ENCODE measurements around the gene TRAF1.
A peak's percentile ranks its signal among the peaks of the same experiment; 100 is the strongest.

TRAF1 gene

DNA sequence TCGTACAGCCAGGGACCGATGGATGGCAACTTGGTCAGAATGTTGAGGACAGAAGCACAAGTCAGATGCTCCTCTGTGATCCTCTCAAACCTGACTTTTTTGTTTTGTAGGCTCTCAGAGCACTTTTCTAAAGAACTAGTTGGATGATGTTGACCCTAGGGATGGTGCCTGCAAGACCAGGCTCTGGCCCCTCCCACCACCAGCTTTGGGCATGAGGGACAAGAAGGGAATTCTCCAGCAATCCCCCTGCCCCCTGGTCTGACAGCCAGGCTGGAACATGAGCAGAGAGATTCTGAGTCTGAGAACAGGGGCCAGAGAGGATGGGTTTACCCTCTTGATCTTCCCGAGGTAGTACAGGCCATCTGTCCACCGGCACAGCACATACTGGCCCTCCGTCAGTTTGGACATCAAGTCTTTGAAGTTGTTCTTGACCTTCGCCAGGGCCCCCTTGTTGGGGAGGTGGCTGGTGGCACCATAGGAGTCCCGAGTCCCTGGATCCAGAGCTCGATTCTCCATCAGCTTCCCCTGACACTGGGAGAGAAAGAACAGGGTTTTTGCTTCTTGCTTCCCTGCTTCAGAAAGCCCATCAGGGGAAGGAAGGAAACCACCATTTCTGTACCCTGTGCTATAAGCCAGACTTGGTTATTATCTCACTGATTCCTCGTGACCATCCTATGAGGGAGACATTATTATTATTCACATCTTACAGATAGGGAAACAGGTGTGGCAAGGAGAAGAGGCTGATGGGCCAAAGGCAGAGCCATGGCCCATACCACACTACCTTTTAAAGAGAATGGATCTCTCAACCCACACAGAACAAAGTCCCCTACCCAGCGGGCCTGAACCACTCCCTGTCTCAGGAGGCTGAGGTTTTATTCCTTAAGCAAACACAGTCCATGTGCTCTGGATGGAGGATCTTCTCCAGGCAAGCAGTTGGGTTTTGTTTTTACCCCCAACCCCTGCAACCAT is 52.1 kb downstream of the TRAF1 start:
- DNase-seq (ENCODE audit: insufficient read length, low spot score) (no peak), FAIRE-seq (no peak)

DNA sequence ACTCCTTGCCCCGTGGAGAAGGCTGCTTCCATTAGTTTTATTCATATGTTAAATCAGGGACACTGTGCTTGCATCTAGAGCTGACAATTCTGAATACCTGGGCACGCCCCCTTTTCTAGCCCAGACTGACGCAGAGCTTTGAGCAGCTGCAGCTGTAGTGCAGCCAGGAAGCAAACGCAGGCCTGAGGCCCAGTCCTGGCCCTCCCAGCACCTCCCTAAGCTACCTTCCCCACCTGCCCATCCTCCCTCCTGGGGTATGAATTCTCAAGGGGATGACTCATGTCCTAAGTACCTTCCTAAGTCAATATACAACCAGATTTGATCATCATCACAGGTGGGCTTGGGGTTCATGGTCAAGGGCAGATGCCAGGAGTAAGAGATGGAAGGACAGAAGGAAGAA is 53.1 kb downstream of the TRAF1 start:
- no peak for FAIRE-seq
- no peak for DNase-seq (ENCODE audit: insufficient read length, low spot score)

DNA sequence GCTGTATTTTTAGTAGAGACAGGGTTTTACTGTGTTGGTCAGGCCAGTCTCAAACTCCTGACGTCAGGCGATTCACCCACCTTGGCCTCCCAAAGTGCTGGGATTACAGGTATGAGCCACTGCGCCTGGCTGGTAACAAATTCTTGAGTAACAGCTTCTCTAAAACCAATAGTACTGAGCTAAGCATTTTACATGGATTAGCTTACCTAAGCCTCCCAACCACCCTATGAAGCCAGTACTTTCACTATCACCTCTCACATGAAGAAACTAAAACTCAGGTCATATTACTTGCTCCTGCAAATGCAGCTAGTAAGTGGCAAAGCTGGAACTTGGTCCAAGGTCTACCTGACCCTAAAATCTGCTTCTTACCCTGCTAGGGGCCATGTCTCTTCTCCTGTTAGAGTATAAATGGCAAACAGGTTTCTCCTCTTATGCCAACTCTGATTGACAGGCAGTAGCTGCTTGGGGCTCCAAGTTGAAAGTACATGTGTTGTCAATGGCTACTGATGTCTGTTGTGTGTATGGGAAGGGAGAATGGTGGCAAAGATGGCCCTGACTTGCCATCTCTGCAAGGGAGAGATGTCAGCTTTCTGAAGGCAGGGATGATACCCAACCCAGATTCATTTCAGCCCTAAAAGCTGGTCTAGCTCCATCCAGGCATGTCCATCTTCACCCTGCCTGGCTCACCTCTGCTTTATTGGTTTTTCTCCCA is 53.6 kb downstream of the TRAF1 start:
- no peak for DNase-seq (ENCODE audit: insufficient read length, low spot score)
- no peak for FAIRE-seq

DNA sequence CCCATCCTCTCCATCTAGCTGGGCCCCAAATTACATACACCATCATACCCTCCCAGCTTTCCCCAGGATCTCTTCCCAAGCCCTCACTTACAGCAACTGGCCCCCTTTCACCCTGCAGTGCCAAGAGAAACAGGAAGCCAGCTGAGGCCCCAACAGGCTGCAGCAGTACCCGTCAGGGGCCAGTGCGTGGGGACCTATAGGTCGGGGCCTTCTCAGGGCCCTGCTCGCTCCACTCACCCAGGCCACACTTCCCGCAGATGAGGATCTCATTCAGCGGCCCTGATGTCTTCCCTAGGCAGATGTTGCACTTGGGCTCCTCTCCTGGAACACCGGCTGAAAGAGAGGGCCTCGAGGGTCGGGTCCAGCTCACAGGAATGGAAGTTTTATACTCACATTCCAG is 56.4 kb downstream of the TRAF1 start:
- FAIRE-seq: no peak

DNA sequence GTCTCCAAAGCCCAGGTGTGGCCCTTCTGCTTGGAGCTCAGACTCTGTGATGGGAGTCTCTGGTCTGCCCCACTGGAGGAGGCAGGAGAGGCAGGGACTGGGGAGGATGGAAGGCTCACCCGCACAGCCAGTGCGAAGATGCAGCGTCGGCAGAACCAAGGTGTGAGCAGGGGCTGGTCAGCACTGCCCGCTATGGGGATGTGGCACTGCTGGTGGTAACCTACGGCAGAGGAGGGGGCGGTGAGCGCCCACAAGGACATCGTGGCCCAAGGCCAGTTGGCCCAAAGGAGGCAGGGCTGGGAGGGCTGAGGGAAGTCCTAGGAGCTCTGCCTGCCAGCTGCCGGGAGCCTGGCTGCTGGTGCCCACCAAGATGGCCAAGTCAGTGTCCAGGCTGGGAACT is 56.9 kb downstream of the TRAF1 start:
- FAIRE-seq (no peak), DNase-seq (ENCODE audit: insufficient read length, low spot score) (no peak)

More for the DNA sequence above, 56.4 kb downstream of the TRAF1 start:
- no peak for DNase-seq (ENCODE audit: insufficient read length, low spot score)

DNA sequence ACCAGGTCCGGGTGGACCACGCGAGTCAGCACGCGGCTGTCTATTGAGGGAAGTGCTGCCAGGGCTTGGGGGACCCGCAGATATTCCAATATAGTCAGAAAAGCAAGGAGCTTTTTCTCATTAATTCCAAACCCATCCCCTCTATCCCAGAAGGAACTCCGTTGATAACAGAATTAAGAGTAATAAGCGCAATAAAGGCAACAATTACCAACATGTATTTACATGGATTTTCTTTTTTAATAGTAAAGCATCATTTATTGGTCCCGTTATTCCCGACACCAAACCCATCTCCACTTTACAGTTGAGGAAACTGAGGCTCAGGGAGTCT is 57.3 kb downstream of the TRAF1 start:
- no peak for FAIRE-seq
- DNase-seq (ENCODE audit: insufficient read length, low spot score): no peak

DNA sequence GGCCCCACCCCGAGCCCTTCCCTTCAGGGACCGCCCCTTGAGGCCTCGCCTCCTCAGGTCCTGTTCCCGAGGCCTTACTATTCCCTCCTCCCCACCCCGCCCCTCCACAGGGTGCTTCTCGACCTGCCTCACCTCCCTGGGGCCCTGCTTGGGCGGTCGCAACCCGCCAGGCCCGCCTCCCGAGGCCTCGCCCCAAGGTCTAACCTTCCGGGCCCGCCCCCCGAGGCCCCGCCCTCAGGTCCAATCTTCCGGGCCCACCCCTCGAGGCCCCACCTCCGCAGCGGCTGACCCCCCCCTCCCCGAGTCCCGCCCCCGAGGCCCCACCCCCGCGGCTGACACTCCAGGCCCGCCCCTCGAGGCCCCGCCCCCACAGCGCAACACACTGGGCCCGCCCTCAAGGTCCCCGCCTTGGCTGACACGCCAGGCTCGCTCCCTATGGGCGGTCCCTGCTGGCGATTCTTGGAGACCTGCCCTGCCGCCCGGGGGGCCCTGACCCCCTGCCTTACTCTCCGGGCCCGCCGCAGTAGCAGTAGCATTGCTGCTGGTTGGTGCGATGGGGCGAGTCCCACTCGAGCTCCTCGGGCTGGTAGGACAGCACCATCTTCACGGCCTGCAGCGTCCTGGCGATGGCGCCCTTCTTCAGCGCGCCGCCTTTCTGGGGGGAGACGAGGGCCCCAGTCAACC is 57.8 kb downstream of the TRAF1 start:
- DNase-seq (ENCODE audit: insufficient read length, low spot score) (peak; percentile 88), FAIRE-seq (peak; percentile 77)

DNA sequence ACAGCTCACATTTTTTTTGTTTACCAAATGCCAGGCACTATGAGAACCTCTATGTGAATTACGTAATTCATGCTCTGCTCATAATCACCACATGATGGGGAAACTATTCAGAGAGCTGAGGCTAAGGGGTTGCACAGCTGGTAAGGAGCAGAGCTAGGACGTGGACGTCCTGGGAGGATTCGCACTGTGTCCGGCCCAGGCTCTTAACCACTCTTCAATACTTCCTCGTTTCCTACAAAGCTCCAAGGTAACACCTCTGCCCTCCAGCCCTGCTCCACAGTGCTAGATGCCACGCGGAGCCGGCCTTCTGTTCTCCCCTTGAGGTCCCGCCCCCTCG is 58.3 kb downstream of the TRAF1 start:
- DNase-seq (ENCODE audit: insufficient read length, low spot score): no peak

DNA sequence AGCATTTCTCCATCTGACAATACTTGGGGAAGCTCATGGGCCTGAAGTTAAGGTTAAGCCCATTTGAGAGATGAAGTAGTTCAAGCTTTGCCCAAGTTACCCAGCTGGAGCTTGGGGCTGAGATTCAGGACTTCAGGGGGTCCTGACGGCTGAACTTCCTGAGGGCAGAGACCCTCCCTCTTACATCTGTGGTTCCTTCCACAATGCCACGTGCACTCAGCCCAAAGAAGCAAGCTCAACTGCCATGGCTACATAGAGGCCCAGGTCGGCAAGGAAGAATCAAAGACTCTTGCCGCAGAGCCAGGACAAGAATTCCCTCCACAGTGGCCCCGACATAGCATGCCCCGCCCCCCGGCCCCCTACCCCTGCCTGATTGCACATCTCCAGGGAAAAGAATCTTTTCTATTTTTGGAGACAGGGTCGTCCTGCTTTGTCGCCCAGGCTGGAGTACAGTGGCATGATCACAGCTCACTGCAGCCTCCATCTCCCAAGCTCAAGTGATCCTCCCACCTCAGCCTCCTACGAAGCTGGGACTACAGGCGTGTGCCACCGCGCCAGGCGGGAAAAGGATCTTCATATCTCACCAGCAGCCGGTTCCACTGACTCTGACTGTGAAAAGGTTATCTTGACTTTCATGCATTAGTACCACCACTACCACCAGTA is 58.8 kb downstream of the TRAF1 start:
- DNase-seq (ENCODE audit: insufficient read length, low spot score) (no peak), FAIRE-seq (no peak)

More for the DNA sequence above, 58.3 kb downstream of the TRAF1 start:
- no peak for FAIRE-seq

DNA sequence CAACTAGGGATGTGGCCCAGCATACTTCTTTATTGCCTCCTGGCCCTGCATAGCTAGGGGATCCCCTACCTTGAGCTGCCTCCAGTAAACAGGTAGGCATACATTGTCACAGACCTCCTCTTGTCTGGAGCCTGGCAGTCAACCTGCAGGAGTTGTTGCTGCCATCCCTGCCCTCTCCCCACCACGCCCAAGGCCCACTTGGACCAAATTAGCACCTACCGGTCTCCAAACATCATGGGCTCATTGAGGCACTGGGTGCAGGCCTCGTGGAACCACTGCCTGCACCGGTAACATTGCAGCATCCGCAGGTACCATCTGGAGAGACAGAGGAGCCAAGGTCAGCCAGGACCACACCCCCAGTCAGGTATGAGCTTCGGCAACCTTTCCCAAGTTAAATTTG is 59.9 kb downstream of the TRAF1 start:
- DNase-seq (ENCODE audit: insufficient read length, low spot score): no peak
- FAIRE-seq: no peak

DNA sequence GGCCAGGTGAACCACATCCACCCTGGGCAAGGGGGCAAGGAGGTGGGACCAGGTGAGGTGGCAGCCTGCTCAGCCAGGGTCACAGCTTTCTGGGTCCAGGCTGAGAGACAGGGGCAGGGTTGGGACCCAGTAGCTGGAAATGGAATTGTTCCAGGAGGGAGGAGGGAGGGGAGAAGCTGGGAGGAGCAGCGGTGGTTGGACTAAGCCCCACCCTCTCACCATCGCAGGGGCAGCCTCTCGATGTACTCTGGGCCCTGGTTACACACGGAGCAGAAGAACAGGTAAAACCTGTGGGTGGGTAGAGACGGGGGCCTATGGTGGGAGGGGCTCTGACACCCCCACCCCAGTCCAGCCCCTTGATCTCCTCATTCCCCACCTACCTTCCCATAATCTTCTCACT is 60.8 kb downstream of the TRAF1 start:
- DNase-seq (ENCODE audit: insufficient read length, low spot score) (no peak), FAIRE-seq (no peak)

DNA sequence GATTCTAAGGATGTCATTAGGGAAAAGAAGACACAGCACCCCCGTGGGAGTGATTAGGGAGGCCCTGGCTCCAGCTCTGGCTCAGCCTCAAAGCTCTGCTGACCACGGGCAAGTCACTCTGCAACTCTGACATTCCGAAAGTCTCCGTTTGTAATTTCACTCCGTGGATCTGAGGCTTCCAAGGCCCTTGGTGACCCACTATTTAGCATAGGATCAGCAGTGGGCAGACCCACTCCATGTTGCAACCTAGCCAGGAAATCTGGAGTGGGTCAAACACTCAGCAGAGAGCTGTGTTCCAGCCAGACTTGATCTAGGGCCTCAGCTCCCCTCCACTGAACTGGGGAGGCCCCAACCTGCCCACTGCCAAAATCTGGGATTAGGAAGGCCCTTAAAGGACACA is 61.4 kb downstream of the TRAF1 start:
- FAIRE-seq (no peak), DNase-seq (ENCODE audit: insufficient read length, low spot score) (no peak)

DNA sequence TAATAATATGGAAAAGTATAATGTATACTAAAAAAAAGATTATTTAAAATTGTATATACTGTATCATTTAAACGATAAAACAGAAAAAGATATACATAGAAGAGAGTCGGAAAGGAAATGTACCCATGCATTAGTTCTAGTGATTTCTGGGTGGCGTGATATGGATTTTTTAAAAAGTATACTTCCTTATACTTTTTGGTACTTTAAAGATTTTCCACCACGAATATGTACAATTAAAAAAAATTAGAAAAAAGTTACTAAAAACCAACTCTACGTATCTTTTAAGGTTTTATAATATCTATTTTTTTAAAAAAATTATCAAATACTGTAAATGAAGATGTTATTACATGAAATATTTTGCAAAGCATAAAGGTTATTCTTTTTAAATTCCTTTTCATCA is 61.9 kb downstream of the TRAF1 start:
- FAIRE-seq: no peak
- no peak for DNase-seq (ENCODE audit: insufficient read length, low spot score)

DNA sequence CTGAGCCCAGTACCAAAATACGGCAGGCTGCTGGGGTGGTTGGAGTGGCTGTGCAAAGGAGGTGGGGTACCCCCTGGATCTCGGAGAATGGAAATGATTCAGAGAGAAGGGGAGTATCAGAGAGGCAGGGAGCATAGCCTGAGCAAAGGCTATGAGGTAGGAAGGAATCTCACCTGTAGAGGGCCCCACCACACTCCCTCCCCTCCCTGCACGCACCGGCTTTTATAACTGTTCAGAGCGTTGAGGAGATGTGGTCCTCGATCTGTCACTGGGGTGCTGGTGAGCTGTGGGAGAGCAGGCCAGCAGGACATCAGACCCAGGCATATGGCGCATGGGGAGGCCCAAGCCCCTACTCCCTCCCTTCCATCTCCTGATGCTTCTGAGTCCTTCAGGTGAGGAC is 62.8 kb downstream of the TRAF1 start:
- DNase-seq (ENCODE audit: insufficient read length, low spot score) (no peak), FAIRE-seq (no peak)

DNA sequence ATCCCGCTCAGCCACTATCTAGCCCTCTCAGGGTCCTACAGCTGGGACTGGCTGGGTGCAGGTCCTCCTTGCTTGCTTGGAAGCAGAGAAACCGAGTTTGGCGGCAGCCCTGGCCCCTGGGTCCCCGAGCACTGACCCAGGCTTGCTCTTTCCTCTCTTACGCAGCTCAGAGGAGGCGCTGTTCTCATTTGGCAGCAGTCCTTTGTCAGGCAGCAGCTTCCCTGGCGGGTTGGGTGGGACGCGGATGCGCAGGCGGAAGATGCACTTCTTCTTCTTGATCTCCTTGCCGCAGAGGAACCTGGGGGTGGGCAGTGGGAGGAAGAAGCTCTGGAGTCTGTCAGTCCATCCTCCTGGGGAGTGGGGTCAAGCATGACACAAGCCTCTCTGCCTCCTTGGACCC is 64.1 kb downstream of the TRAF1 start:
- no peak for FAIRE-seq
- no peak for DNase-seq (ENCODE audit: insufficient read length, low spot score)

DNA sequence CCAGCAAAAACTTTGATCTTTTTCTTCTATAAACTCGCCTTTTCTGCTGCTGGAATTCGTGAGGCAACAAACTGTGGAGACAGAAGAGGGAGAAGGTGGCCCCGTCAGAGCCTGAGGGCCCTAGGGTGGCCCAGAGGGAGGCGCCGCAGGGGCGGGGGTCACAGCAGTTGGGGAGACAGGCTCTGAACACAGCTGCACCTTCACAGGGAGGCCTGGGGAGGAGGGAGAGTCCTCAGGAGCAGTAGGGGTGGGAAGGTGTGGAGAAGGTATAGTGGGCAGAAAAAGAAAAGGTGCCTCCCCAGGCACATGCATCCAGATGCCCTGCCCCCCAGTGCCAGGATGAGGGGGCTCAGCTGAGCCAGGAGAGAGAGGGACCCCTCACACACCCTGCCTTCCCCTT is 64.7 kb downstream of the TRAF1 start:
- DNase-seq (ENCODE audit: insufficient read length, low spot score) (no peak), FAIRE-seq (no peak)

DNA sequence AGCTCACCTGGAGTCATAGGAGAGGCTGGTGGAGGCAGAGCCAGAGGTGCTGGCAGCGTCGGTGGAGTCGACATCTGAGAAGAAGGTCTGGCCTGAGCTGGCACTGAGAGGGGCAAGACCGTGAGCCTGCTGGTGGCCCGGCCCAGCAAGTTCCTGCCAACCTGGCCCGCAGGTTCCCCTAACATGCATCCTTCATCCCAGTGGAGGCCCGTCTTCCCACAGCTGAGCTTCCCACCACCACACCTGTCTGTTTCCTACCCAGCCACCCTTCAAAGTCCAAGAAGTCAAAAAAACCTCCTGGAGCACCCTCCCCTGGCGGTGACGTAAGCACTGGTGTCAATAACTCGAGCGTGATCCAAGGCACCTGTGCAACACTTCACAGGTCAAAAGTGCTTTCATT is 66.5 kb downstream of the TRAF1 start:
- FAIRE-seq: no peak
- DNase-seq (ENCODE audit: insufficient read length, low spot score): no peak

DNA sequence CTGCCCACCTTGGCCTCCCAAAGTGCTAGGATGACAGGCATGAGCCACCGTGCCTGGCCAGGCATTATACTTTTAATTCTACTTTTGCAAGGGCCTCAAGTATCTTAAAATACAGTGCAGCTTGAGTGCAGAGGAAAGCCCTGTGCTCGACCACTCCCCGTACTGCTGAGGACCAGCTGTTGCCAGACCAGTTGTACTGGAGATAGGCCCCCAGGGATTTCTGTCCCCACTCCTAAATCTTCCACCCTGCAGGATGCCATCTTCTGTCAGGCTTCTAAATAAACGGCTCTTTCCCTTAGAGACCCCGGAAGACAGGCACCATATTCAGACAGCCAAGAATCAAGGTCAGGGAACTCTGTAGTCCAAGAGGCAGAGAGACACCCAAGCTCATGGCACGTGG is 67.2 kb downstream of the TRAF1 start:
- FAIRE-seq (no peak), DNase-seq (ENCODE audit: insufficient read length, low spot score) (no peak)

DNA sequence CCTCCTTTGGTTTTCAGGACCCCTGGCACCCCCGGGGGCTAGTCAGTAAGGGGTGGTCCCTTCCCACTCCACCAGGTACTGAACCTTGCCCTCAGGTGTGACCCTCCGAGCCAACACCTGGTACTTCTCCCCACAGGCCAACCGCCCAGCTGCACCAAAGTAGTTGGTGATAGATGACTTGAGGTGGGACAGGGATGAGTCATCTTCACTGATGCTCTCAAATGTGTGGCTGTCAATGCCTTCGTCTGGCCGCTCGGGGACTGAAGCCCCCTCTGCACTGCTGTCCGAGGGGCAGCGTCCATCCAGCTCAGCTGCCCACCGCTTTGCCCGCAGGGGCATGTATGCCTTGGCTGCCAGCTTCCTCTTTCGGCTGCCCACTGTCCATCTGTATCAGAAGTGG is 68.7 kb downstream of the TRAF1 start:
- FAIRE-seq (no peak), DNase-seq (ENCODE audit: insufficient read length, low spot score) (no peak)

DNA sequence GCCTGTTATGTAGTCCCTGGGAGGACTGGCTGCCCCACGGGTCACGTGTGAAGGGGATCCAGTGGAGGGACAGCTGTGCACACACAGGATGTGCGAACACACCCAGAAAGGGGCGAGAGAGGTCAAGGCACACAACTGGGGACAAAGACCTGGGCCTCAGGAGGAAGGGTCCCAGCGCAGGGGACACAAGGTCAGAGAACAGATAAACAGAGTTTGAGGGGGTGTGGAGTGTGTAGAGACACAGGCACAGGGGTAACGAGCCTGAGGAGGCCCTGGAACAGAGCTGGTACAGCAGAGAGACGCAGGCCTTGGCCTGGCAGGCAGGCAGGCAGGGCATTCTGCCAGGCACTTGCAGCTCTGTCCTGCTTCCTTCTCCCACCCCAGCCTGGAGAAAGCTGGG is 69.1 kb downstream of the TRAF1 start:
- FAIRE-seq (no peak), DNase-seq (ENCODE audit: insufficient read length, low spot score) (no peak)

DNA sequence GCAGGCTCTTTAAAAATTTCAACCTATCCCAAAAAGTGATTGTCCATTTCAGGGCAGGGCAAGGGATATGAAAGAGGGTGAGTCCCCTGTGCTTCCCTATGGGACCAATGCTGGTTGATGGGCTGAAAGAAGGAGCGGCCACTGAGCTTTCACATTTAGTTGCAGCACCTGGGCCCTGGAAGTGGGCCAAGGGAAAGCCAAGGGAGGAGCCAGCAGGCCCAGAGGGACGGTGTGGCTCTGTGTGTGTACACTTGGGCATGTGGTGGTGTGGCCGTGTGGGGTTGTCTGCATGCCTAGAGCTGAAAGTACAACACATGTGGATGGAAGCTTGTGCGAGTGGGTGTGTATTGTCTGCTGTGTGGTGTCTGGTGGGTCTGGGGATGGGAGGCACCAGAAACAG is 69.9 kb downstream of the TRAF1 start:
- DNase-seq (ENCODE audit: insufficient read length, low spot score): no peak
- FAIRE-seq: no peak

Measured in GM19239 (cell line).